Measurements from ENCODE around the gene KANK2. TPM values are rescaled to one million over a fixed set of nuclear protein-coding genes. Genes with fewer than 3 reads are reported as not detected.

KANK2 gene
- total RNA-seq, 1 experiment from 2014 or later = 35.1 TPM

- POLR2A ChIA-PET = interaction anchor here (0.7 kb wide), 1 partner anchor 114 kb away, joined by 6 read pairs; no protein-coding TSS in a partner anchor
- Mint-ChIP-seq H3K27me3 (ENCODE audit: low read depth) (no peaks in the 10 kb centered on the region), H3K4me3 (peak overlapping the region; percentile 61), H3K9me3 (0 out of 2 replicates have a peak, but pooled peaks cover 3% of the 10 kb centered on the region), H3K36me3 (peaks cover 37% of the 10 kb centered on the region), H3K4me1 (peaks cover 4% of the 10 kb centered on the region), H3K27ac (no peak overlapping the region)
- no peak for TF ChIP-seq NR3C1 (CRISPR knock-in tag; conservative IDR thresholded peaks at IDR 0.05; ENCODE audit: low read depth)
- TF ChIP-seq ZNF396 (CRISPR knock-in tag; IDR thresholded peaks at IDR 0.05; ENCODE audit: borderline replicate concordance) = no peak
- no peak for TF ChIP-seq ZNF232 (CRISPR knock-in tag; IDR thresholded peaks at IDR 0.05)
- TF ChIP-seq HMGA2 (CRISPR knock-in tag; IDR thresholded peaks at IDR 0.05) = no peak
- no peak for TF ChIP-seq MYBL2 (CRISPR knock-in tag; IDR thresholded peaks at IDR 0.05)
- TF ChIP-seq SMAD4 (CRISPR knock-in tag; IDR thresholded peaks at IDR 0.05) = no peak
- TF ChIP-seq ZNF138 (CRISPR knock-in tag; conservative IDR thresholded peaks at IDR 0.05) = no peak
- no peak for TF ChIP-seq ATF1 (CRISPR knock-in tag; IDR thresholded peaks at IDR 0.05)
- TF ChIP-seq ATF6 (CRISPR knock-in tag; IDR thresholded peaks at IDR 0.05) = no peak
- TF ChIP-seq, protein P1, sequence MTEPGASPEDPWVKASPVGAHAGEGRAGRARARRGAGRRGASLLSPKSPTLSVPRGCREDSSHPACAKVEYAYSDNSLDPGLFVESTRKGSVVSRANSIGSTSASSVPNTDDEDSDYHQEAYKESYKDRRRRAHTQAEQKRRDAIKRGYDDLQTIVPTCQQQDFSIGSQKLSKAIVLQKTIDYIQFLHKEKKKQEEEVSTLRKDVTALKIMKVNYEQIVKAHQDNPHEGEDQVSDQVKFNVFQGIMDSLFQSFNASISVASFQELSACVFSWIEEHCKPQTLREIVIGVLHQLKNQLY (CRISPR knock-in tag; IDR thresholded peaks at IDR 0.05) = no peak
- no peak for TF ChIP-seq RORB (CRISPR knock-in tag; IDR thresholded peaks at IDR 0.05)
- no peak for TF ChIP-seq NR2C2 (CRISPR knock-in tag; IDR thresholded peaks at IDR 0.05)
- TF ChIP-seq, protein P2, sequence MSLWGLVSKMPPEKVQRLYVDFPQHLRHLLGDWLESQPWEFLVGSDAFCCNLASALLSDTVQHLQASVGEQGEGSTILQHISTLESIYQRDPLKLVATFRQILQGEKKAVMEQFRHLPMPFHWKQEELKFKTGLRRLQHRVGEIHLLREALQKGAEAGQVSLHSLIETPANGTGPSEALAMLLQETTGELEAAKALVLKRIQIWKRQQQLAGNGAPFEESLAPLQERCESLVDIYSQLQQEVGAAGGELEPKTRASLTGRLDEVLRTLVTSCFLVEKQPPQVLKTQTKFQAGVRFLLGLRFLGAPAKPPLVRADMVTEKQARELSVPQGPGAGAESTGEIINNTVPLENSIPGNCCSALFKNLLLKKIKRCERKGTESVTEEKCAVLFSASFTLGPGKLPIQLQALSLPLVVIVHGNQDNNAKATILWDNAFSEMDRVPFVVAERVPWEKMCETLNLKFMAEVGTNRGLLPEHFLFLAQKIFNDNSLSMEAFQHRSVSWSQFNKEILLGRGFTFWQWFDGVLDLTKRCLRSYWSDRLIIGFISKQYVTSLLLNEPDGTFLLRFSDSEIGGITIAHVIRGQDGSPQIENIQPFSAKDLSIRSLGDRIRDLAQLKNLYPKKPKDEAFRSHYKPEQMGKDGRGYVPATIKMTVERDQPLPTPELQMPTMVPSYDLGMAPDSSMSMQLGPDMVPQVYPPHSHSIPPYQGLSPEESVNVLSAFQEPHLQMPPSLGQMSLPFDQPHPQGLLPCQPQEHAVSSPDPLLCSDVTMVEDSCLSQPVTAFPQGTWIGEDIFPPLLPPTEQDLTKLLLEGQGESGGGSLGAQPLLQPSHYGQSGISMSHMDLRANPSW (CRISPR knock-in tag; conservative IDR thresholded peaks at IDR 0.05; ENCODE audit: low read depth) = no peak
- TF ChIP-seq, protein P3, sequence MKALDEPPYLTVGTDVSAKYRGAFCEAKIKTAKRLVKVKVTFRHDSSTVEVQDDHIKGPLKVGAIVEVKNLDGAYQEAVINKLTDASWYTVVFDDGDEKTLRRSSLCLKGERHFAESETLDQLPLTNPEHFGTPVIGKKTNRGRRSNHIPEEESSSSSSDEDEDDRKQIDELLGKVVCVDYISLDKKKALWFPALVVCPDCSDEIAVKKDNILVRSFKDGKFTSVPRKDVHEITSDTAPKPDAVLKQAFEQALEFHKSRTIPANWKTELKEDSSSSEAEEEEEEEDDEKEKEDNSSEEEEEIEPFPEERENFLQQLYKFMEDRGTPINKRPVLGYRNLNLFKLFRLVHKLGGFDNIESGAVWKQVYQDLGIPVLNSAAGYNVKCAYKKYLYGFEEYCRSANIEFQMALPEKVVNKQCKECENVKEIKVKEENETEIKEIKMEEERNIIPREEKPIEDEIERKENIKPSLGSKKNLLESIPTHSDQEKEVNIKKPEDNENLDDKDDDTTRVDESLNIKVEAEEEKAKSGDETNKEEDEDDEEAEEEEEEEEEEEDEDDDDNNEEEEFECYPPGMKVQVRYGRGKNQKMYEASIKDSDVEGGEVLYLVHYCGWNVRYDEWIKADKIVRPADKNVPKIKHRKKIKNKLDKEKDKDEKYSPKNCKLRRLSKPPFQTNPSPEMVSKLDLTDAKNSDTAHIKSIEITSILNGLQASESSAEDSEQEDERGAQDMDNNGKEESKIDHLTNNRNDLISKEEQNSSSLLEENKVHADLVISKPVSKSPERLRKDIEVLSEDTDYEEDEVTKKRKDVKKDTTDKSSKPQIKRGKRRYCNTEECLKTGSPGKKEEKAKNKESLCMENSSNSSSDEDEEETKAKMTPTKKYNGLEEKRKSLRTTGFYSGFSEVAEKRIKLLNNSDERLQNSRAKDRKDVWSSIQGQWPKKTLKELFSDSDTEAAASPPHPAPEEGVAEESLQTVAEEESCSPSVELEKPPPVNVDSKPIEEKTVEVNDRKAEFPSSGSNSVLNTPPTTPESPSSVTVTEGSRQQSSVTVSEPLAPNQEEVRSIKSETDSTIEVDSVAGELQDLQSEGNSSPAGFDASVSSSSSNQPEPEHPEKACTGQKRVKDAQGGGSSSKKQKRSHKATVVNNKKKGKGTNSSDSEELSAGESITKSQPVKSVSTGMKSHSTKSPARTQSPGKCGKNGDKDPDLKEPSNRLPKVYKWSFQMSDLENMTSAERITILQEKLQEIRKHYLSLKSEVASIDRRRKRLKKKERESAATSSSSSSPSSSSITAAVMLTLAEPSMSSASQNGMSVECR (CRISPR knock-in tag; IDR thresholded peaks at IDR 0.05; ENCODE audit: borderline replicate concordance) = no peak
- TF ChIP-seq SOX15 (CRISPR knock-in tag; IDR thresholded peaks at IDR 0.05) = no peak
- TF ChIP-seq, protein P4, sequence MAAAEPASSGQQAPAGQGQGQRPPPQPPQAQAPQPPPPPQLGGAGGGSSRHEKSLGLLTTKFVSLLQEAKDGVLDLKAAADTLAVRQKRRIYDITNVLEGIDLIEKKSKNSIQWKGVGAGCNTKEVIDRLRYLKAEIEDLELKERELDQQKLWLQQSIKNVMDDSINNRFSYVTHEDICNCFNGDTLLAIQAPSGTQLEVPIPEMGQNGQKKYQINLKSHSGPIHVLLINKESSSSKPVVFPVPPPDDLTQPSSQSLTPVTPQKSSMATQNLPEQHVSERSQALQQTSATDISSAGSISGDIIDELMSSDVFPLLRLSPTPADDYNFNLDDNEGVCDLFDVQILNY (CRISPR knock-in tag; IDR thresholded peaks at IDR 0.05) = no peak
- no peak for TF ChIP-seq PRDM15 (CRISPR knock-in tag; IDR thresholded peaks at IDR 0.05)
- TF ChIP-seq ATF3 (CRISPR knock-in tag; conservative IDR thresholded peaks at IDR 0.05) = no peak
- CTCF ChIA-PET = interaction anchor here (0.6 to 3.2 kb wide), 32 partner anchors 11 to 408 kb away, joined by 3 to 24 read pairs (median 4); partner anchors contain the start of genes KANK2, ODAD3, RGL3 and SWSAP1
- no peak for DNase-seq (ENCODE audit: low spot score)
- no peak for ATAC-seq
Measured at GRCh38 chr19:11243798-11244169, 46.4 kb upstream of the KANK2 start.
